ENCODE measurements around the gene LEAP2. TPM values are rescaled to one million over a fixed set of nuclear protein-coding genes. Genes with fewer than 3 reads are reported as not detected.

The LEAP2 gene
- polyA plus RNA-seq, 2 of the 4 experiments (the other 2 are of a cell fraction) = 1.6 to 4.8 TPM

DNA sequence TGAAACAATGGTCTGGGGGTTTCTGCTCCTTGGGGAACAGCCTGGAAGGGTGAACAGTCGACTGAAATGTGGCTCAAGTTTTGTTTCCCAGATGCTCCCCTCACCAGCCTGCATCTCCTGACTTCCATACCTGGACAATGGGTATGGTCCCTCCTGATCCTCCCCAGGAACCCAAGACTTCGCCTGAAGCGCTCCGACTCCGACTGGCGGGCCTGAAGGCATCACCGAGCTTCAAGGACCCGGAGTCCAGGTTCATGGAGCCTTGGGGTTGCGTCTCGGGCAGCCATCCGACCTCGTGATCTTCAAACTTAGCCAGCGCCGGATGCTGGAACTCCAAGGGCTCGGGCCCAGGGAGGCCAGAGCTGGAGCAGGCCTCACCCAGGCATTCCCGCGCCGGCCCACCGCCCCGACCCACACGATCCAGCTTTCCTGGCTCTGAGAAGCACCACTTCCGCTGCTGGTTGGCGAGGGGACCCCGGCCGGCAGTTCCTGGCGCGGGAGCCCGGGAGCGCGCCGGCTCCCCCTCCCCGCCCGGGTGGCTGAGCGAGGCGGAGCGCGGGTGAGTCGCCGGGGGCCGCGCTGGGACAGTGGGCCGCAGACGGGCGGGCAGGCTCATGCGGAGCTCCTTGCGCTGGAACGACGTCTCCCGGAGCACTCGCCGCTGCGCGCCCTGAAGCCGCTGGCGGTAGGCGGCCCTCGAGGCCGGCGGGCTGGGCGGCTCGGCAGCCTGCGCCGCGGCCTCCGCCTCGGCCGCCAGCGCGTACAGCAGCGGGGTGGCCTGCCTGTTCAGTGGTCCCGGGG lies 48.2 kb upstream of the LEAP2 start:
- no peaks in the 10 kb centered on the region for H3K9me3 ChIP-seq
- WGBS (ENCODE audit: missing lambda C conversion rate) = 85% methylated on average over 13 of the region's 71 CpGs
- H3K4me2 ChIP-seq = no peak overlapping the region
- peaks cover 3% of the 10 kb centered on the region; the same call in 1 of the 3 replicates for H3K4me1 ChIP-seq
- ATAC-seq (no peak), DNase-seq (ENCODE audit: low read depth in 1 of 2, low spot score in 1 of 2) (no peak), FAIRE-seq (no peak)
- H3K27ac ChIP-seq = no peak overlapping the region
- TF ChIP-seq, protein P1, sequence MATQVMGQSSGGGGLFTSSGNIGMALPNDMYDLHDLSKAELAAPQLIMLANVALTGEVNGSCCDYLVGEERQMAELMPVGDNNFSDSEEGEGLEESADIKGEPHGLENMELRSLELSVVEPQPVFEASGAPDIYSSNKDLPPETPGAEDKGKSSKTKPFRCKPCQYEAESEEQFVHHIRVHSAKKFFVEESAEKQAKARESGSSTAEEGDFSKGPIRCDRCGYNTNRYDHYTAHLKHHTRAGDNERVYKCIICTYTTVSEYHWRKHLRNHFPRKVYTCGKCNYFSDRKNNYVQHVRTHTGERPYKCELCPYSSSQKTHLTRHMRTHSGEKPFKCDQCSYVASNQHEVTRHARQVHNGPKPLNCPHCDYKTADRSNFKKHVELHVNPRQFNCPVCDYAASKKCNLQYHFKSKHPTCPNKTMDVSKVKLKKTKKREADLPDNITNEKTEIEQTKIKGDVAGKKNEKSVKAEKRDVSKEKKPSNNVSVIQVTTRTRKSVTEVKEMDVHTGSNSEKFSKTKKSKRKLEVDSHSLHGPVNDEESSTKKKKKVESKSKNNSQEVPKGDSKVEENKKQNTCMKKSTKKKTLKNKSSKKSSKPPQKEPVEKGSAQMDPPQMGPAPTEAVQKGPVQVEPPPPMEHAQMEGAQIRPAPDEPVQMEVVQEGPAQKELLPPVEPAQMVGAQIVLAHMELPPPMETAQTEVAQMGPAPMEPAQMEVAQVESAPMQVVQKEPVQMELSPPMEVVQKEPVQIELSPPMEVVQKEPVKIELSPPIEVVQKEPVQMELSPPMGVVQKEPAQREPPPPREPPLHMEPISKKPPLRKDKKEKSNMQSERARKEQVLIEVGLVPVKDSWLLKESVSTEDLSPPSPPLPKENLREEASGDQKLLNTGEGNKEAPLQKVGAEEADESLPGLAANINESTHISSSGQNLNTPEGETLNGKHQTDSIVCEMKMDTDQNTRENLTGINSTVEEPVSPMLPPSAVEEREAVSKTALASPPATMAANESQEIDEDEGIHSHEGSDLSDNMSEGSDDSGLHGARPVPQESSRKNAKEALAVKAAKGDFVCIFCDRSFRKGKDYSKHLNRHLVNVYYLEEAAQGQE (IDR thresholded peaks at IDR 0.05) = no peak
- no peak for TF ChIP-seq HOXB13 (CRISPR knock-in tag; IDR thresholded peaks at IDR 0.05; ENCODE audit: low read depth)
- TF ChIP-seq NFE2L2 (conservative IDR thresholded peaks at IDR 0.05; ENCODE audit: low read length) = no peak
- no peak for TF ChIP-seq EP300 (IDR thresholded peaks at IDR 0.05)
- TF ChIP-seq NPAS2 (CRISPR knock-in tag; IDR thresholded peaks at IDR 0.05; ENCODE audit: borderline replicate concordance) = no peak
- TF ChIP-seq RARB (CRISPR knock-in tag; IDR thresholded peaks at IDR 0.05) = no peak
- TF ChIP-seq, protein P2, sequence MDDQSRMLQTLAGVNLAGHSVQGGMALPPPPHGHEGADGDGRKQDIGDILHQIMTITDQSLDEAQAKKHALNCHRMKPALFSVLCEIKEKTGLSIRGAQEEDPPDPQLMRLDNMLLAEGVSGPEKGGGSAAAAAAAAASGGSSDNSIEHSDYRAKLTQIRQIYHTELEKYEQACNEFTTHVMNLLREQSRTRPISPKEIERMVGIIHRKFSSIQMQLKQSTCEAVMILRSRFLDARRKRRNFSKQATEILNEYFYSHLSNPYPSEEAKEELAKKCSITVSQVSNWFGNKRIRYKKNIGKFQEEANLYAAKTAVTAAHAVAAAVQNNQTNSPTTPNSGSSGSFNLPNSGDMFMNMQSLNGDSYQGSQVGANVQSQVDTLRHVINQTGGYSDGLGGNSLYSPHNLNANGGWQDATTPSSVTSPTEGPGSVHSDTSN (IDR thresholded peaks at IDR 0.05) = no peak
- no peak for TF ChIP-seq CBX8 (IDR thresholded peaks at IDR 0.05)
- TF ChIP-seq, protein P3, sequence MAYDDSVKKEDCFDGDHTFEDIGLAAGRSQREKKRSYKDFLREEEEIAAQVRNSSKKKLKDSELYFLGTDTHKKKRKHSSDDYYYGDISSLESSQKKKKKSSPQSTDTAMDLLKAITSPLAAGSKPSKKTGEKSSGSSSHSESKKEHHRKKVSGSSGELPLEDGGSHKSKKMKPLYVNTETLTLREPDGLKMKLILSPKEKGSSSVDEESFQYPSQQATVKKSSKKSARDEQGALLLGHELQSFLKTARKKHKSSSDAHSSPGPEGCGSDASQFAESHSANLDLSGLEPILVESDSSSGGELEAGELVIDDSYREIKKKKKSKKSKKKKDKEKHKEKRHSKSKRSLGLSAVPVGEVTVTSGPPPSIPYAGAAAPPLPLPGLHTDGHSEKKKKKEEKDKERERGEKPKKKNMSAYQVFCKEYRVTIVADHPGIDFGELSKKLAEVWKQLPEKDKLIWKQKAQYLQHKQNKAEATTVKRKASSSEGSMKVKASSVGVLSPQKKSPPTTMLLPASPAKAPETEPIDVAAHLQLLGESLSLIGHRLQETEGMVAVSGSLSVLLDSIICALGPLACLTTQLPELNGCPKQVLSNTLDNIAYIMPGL (CRISPR knock-in tag; IDR thresholded peaks at IDR 0.05; ENCODE audit: borderline replicate concordance) = no peak
- TF ChIP-seq POLR2A (IDR thresholded peaks at IDR 0.05; ENCODE audit: low read length) = no peak
- TF ChIP-seq JUNB (IDR thresholded peaks at IDR 0.05) = no peak
- no peak for TF ChIP-seq SMC3 (IDR thresholded peaks at IDR 0.05)
- H3K4me3 ChIP-seq = no peak overlapping the region
- CTCF ChIA-PET = interaction anchor here (1.0 to 2.4 kb wide), 10 partner anchors 8 to 438 kb away, joined by 3 to 11 read pairs (median 4); partner anchors contain the start of gene CCNI2
- POLR2A ChIA-PET = no interaction called here

DNA sequence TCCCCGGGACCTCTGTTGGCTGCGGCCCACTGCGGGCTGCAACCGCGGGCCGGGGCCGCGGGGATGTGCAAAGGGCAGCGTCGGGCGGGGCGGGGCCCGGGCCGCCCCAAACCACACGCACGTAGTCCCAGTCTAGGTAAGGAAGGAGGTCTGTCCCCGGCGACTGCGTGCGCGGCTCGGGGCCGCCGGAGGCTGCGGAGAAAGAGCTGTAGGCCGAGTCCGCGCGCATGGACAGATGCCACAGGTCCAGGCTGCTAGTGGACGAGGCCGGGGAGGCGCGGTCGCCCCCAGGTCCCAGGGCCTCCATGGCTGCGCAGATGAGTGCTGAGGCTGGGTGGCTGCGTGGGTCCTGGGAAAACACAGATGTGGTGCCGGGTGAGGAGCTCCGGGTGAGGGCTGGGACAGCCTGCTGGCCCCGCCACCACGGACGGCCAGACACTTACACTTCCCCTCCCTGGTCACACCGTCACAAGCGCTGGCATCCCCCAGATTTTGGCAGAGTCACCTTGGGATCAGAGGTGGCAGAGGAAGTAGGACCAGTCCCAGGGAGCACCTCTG lies 47.6 kb upstream of the LEAP2 start:
- Histone ChIP-seq H3K4me2 (no peak overlapping the region), H3K27ac (no peak overlapping the region), H3K9me3 (no peaks in the 10 kb centered on the region), H3K4me1 (peaks cover 3% of the 10 kb centered on the region; the same call in 1 of the 3 replicates), H3K4me3 (no peak overlapping the region)
- ATAC-seq (no peak), FAIRE-seq (no peak), DNase-seq (ENCODE audit: low read depth in 1 of 2, low spot score in 1 of 2) (no peak)
- TF ChIP-seq SMC3 (IDR thresholded peaks at IDR 0.05) (no peak), ZSCAN20 (CRISPR knock-in tag; IDR thresholded peaks at IDR 0.05) (no peak), MAFK (IDR thresholded peaks at IDR 0.05; ENCODE audit: partially characterized antibody) (no peak), NR3C1 (IDR thresholded peaks at IDR 0.05) (no peak), POLR2A (IDR thresholded peaks at IDR 0.05; ENCODE audit: low read length) (no peak), ZNF302 (CRISPR knock-in tag; IDR thresholded peaks at IDR 0.05) (no peak), CBX8 (IDR thresholded peaks at IDR 0.05) (no peak), RCOR1 (IDR thresholded peaks at IDR 0.05; ENCODE audit: low read depth, low read length) (no peak), RARB (CRISPR knock-in tag; IDR thresholded peaks at IDR 0.05) (no peak), ESRRA (IDR thresholded peaks at IDR 0.05; ENCODE audit: borderline replicate concordance, low read length) (no peak), NFE2L2 (conservative IDR thresholded peaks at IDR 0.05; ENCODE audit: low read length) (no peak), FOXS1 (CRISPR knock-in tag; IDR thresholded peaks at IDR 0.05) (no peak), RFX5 (IDR thresholded peaks at IDR 0.05) (no peak), HEYL (CRISPR knock-in tag; IDR thresholded peaks at IDR 0.05) (no peak), KDM5A (IDR thresholded peaks at IDR 0.05) (no peak), EP300 (IDR thresholded peaks at IDR 0.05) (no peak)
- TF ChIP-seq, protein P2 (IDR thresholded peaks at IDR 0.05) = no peak
- TF ChIP-seq, protein P4, sequence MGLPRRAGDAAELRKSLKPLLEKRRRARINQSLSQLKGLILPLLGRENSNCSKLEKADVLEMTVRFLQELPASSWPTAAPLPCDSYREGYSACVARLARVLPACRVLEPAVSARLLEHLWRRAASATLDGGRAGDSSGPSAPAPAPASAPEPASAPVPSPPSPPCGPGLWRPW (IDR thresholded peaks at IDR 0.05) = no peak
- ChIA-PET CTCF (interaction anchor here (0.9 to 3.8 kb wide), 10 partner anchors 7 to 299 kb away, joined by 3 to 15 read pairs (median 4); partner anchors contain the start of gene CCNI2), POLR2A (interaction anchor here (0.9 kb wide), 1 partner anchor 137 kb away, joined by 4 read pairs; no protein-coding TSS in a partner anchor)
- WGBS (ENCODE audit: missing lambda C conversion rate) = 94% methylated on average over 26 of the region's 43 CpGs
